ENCODE results near the gene THBD.

THBD gene

DNA sequence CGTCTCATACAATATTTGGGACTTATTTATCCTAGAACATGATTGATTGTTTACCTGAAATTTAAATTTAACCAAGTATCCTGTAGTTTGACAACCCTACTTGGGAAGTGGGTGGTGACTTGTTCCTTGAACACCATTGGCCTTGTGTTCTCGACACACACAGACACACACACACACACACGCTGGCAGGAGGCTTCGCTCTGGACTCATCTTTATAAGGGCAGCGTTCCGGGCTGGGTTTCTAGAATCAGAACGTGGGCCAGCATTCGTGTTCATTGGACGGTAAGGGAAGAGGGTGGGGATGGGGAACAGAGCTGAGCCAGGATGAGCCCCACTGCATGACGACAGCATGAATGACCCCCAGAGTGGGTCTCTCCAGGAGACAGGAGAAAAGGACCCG, 30.5 kb downstream of the THBD start:
- in situ Hi-C loops (cut with MboI; ENCODE audit: low sequenced_read_pairs), result no loop called here

DNA sequence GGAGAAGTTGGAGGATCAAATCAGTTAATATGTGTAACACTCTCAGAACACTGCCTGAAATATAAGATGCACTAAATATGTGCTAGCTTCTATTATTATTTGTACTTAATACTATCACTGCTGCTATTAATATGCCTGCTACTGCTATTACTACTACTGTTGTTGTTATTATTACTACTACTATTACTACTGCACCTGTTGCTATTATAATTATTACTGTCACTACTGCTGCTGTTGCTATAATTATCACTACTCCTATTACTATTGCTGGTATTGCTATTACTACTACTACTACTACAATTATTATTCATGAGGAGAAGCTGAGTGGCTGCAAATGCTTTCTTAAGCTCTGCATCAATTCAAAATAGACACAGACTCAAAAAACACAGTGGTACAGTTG, 31.0 kb downstream of the THBD start:
- in situ Hi-C loops (cut with MboI; ENCODE audit: low sequenced_read_pairs), result no loop called here

DNA sequence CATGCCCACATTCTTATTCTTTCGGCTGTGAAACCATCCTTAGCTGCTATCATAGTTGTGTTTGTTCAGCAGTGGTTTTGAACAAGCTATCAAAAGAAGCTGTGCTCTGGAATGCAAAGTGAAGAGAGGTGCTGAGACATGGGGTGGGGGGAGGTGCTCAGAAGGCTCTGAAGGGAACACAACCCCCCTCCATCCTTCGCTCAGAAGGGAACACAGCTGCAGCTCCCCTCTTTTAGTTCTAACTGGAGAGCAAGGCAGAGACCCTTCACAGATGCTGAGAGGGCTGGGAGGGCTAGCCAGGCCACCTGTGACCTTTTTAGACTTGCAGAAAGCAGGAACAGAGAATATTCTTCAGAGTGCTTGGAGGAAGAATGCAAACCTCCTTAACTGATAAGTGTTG, 32.0 kb downstream of the THBD start:
- in situ Hi-C loops (cut with MboI; ENCODE audit: low sequenced_read_pairs), result no loop called here

DNA sequence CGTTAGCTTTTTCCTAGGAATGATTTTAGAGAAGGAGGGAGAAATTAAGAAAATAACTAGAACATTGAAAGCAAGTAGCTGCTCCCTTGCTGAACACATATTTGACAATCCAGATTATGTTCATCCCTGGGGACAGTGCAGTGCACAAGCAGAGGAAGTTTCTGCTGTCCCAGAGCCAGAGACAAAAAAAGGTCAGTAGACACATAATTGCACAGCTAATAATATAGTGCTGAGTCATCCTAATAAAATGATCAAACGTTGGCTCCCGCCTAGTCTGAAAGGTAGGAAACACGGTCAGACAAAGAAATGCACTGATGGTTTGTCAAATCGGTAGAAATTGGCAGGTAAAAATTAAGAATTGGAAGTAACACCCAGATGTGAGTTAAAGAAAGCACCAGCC, 36.0 kb downstream of the THBD start:
- in situ Hi-C loops (cut with MboI; ENCODE audit: low sequenced_read_pairs), result no loop called here

DNA sequence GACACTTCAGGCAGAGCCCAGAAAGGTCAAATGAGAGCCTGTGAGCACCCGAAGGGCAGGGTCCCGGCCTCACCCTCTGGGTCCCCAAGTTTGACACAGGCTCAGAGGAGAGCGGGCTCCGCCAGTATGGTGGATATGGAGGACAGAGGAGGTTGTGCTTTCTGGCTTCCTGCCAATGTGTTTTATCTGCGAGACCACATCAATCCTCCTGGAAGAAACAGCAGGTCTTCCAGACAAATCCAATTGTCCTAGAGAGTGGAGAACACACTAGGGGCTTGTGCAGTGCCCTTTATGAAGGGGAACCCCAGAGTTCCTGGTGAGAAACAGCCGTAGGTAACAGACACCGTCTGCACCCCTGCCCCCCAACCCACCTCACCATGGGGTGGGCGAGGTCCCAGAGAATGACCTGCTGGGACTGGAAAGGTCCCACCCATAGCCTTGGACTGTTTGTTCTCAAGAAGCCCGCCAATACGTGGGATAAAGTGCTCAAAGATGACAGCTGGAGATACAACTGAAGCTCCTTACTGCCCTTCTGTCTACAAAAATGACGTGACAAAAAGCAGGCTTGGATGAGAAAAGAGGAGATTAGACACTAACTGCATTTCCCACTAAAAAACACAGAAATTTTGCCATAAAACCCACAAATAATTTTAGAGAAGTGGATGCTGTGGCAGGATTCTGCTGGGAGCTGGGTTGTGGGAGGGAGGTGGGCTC, 38.3 kb downstream of the THBD start:
- in situ Hi-C loops (cut with MboI; ENCODE audit: low sequenced_read_pairs), result no loop called here

DNA sequence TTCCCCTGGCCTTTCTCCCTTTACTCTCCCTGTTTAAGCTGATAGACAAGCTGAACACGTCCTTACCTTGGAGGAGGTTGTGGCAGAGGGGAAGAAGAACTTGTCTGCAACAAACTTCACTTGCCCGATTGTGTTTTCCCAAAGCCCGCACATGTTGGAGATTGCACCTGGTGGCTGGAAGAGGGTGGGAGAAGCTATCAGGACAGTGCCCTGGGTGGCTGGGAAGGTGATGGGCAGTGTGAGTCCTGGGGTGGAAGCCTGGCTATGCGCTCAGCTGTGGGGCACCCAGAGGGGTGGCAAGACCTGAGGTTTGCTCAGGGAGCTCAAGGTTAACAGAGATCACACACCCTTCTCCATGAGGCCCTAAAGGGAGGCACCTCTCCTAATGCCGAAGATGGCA, 39.4 kb downstream of the THBD start:
- in situ Hi-C loops (cut with MboI; ENCODE audit: low sequenced_read_pairs), result no loop called here

DNA sequence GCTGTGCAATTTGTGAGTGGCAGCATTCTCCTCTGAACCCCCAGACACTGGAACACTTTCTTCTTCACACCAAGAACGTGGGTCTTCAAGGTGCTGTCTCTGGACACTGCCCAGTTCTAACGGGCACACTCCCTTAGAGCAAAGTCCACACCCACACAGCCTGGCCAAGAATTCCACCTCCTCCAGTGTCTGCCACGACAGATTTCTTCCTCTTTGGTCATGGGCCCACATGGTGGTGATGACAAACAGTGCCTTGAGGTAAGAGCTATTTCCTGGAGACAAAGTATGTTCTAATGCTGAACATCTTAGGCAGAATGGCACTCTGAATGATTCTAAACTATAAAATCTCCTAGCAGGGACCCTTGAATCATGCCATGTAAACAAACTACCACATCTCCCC, 39.8 kb downstream of the THBD start:
- in situ Hi-C loops (cut with MboI; ENCODE audit: low sequenced_read_pairs), result no loop called here

DNA sequence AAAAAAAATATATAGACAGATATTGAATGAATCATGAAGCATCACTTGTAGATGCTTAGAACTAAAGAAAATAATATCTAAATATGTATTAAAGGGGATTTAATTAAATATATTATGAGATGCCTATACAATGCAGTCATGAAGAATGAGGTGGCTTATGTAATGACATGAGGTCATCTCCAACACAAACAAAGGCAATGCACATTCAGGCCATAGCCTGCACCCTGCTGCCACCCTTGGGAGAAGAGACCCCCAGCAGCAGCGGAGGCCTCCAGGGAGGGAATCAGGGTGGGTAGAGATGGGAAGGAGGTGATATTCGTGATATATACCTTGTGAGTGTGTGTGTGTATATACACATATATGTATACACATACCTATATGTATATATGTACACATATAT, 40.8 kb downstream of the THBD start:
- in situ Hi-C loops (cut with MboI; ENCODE audit: low sequenced_read_pairs), result no loop called here

DNA sequence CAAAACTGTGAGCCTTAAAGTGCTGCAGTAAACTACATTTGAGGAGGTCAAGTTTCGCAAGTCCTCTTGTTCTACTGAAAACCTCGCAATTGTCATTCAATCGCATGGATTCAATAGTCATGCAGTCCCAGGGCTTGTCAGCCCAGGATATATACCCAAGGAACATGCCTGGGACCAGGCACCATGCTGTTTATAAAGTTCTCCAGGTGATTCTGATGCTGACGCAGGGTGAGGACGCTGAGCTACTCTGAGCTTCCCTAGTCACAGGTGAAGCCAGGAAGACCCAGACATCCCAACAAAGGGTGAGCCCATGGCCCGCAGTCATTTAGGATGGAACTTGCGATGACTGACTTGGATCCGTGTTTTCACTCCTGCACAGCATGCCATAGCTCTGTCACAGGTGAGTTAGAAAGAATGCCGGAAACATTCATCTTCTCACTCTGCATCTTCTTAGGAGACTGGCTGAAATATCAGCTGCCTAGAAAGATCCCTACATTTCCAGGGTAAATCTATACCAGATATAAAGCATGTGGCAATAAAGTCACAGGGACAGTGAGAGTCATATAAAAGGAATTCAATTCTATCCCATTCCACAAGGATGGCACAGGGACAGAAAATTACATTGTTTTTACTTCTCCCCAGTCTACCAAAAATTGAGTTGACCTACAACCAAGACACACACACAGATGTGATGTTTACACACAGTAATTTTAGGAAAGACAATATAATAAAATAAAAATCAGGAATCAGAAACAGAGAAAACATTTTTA, 41.4 kb downstream of the THBD start:
- in situ Hi-C loops (cut with MboI; ENCODE audit: low sequenced_read_pairs), result no loop called here

DNA sequence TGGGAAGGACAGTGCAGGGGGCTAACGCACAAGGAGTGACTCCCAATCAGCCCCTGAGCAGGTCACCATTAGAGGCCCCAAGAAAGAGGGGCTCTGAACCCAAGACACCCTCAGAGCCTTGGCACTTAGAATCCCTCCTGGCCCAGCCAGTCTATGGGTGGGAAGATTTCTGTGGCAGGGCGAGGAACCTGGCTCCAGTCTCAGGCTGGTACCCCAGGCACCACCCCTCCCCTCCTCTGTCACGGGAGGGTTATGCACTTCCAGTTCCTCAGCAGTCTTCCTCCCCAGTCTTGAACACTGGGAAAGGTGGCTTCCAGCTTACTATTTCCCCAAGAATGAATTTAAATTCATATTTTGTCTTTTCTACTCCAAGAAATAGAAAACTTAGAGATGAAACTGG, 42.0 kb downstream of the THBD start:
- in situ Hi-C loops (cut with MboI; ENCODE audit: low sequenced_read_pairs), result no loop called here

DNA sequence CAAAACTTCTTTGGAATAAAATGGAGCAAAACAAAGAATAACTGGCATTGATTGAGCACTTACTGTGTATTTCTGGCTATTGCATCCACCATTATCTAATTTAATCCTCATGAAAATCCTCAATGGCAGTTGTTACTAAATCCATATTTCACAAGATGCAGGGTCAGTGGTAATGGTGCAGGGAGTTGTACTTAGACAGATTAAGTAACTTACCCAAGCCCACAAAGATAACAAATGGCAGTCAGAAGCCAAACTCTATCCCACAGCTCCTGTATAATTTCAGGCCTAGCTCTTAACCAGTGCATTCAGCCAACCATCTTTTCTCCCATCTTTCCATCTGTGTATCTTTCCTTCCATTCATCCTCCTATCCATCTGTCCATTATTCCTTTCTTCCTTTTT, 43.7 kb downstream of the THBD start:
- in situ Hi-C loops (cut with MboI; ENCODE audit: low sequenced_read_pairs), result no loop called here

DNA sequence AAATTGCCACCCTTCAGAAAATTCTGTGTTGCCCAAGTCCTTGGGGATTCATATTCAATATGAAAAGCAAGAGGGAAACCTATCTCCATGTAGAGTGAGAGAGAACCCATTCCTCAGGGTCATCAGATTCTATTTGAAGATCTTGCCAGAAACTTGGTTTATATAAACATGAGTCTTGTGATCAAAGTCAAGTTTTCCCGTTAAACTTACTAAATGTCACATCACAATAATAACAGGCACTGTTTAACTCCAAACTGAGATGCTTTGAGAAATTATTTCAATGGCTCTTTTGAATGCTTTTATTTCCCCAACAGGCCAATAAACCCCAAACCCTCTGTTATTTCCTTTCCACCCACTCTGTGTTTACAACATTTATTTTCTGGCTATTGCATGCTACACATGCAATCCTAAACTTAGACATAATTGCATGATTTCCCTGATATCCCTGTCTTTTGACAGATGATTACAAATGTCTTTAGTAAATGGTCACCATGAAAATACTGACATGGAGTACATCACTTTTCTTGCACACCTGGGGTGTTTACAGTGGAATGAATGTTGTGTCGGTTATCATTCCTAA, 45.5 kb downstream of the THBD start:
- in situ Hi-C loops (cut with MboI; ENCODE audit: low sequenced_read_pairs), result no loop called here

DNA sequence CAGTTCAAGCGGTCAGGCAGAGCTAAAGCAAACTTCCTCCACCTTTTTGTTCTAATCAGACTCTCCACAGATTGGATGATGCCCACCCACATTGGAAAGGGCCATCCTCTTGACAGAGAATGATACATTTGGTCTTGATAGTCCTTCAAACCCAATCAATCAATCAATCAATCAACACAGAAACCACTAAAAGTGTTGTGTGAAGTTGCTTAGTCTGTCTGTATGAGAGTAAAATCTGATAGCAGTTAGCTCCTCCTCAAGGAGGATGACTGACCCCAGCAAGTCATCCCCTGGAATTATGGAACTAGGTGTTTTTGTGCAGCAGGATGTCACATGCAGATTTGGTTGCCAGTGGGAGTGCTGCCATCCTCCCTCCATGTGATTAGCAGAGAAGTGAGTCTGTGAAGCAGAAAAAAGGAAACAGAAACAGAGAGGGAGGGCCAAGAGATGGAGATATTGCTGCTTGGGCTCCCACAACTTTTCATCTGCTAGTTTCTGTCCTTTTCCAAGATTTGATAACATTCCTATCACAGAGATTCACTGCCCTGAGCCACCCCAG, 46.3 kb downstream of the THBD start:
- in situ Hi-C loops (cut with MboI; ENCODE audit: low sequenced_read_pairs), result no loop called here

DNA sequence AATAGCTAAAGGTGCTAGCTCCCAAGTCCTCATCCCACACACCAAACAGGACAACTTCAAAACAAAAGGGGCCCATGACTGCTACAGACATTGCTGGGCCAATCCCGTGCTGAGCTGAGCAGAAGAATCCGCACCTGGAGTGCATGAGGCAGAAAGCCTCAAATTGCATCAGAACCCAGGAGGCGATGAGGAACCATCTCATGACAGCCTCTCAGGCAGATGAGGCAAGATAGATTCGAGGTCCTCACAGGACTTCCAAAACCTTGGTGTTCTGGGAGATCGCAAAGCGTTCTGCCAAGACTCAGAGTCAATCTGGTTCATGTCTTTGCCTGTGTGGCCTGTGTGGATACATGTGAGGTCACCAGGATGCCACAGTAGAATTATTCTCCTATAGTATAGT, 47.2 kb downstream of the THBD start:
- in situ Hi-C loops (cut with MboI; ENCODE audit: low sequenced_read_pairs), result no loop called here

DNA sequence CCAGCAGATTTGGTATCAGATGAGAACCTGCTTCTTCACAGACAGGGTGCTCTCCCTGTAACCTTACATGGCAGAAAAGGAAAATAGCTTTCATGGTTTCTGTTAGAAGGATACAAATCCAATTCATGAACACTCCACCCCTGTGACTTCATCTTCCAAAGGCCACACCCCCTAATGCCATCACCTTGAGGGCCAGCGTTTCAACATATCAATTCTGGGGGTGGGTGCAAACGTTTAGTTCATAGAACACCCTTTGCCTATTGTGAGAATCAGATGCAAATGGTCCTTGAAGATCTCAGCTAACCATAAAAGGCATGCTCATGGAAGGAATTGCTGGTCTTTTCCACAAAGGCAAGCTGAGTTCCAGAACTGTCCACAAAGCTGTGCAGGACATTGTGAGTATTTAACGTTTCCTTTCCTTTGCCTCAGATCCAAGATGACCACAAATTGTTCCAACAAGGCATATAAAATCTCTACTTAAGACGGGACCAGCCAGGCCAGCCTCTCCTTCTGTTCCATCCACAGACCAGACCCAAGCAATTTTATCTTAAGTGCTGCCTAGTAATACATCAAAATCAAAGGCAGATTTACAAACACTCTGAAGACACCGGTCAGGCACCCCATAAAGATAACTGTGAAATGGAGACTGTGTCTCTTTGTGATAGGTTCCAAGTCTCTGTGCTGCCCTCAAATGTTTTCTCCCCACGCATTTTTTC, 49.1 kb downstream of the THBD start:
- in situ Hi-C loops (cut with MboI; ENCODE audit: low sequenced_read_pairs), result no loop called here

DNA sequence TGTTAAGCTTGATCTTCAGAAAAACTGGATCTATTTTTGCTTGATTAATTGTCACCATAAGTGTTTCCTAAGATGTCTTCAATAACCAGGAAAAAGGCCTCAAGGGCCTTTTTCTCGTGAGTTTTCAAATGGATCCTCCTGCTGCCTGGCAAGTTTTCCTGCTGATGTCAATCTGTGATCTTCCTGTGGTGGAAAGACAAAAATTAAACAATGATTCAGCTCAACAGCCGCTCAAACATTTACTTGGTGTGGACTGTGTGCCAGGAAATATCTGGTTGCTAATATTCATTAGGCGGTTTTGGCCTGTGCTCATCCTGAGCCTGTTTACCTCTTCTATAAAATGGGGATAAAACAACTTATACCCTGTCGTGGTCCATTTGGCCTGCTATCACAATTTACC, 49.7 kb downstream of the THBD start:
- in situ Hi-C loops (cut with MboI; ENCODE audit: low sequenced_read_pairs), result no loop called here

DNA sequence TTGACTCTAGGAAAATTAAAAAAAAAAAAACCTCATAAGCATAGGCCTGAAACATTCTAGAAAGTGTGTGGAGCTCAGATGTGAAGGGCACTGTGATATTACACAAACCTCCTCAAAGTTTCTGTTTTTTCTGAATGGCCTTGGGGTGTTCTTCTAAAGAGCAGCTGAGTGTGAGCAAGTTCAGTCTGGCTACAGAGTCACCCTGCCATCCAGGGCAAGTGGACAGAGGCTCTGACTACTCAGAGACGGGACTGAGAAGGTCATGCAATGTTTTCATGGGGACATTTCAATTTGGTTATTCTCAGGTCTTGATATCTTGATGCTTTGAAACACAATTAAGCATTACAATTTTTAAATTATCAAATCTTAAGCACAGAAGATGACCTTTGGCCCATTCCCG, 51.0 kb downstream of the THBD start:
- in situ Hi-C loops (cut with MboI; ENCODE audit: low sequenced_read_pairs), result no loop called here

DNA sequence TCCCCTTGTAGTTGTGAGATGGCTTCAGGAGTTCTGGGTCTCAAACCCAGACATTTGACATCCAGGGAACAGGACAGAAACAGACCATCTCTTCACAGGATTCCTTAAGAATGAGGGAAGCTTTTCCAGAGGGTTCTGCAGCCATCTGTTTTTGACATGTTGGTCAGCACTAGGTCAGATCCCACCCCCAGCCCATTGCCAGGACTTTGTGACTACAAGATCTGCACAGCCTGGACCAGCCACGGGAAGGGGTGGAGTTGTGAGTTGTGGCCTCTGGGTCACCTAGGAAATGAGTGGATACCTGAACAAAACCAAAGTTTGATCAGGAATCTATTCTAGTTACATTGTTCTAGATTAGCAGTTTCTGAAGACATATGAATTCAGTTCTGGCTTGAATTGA, 53.5 kb downstream of the THBD start:
- in situ Hi-C loops (cut with MboI; ENCODE audit: low sequenced_read_pairs), result no loop called here
